Activated CD4-positive, alpha-beta T cell treated with anti-CD3 and anti-CD28 coated beads for 24 hours (primary cell): Measurements from ENCODE around the gene RCSD1.

Source experiments
- DNase-seq, 2 donors: peaks; one replicate each; pipeline ENCODE4 v3.0.0-alpha.2; 2020; ENCODE audit warnings: low read depth in 2 of 2

Gene RCSD1

DNA sequence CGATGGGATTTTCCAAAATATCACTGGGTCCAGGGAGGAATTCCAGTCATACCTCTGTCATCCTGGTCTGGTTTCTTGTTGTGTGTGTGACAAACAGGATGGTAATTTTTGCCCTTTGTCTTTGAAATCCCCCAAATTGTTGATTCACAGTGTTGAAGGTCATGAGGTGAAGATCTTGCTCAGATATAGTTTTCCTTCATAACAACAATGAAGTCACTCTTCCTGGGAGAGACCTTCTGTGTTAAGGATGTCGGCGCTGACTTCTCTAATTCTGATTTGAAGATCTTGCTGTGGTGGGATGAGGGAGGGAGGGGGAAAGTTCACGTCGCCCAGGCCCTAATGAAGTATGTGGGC, 59.5 kb downstream of the RCSD1 start:
- DNase-seq: no peak

- DNase-seq: no peak
Observed at GRCh38 chr1:167690053-167690452, 60.0 kb downstream of the RCSD1 start.

DNA sequence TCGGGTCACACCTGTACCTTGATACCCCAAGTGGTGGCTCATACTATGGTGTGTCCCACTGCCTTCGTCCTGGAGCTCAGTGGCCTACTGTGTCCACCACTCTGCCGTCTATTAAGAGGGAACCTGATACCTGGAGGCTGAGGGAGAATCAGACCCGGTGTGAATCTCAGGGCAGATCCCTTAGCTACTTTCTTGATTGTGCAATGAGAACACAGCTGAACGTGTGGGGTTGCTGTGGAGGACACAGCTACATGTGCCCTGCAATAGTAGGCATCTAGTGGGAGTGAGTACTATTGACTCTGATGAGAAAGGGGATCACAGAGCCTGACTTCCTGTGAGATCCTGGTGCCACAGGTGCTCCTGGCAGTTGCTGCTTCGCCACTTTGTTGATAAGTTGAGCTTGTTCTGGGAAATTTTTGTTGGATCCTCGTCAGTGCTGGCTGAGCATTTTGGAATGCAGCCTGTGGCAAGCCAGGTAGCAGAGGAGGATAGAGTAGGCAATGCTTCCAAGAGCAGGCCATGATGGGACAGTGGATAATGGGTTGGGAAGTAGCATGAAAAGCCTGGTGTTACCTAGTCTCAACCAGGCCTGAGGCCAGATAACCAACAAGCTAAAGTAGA, 63.5 kb downstream of the RCSD1 start:
- DNase-seq: no peak

- no peak for DNase-seq
Observed at GRCh38 chr1:167694691-167695090, 64.7 kb downstream of the RCSD1 start.

DNA sequence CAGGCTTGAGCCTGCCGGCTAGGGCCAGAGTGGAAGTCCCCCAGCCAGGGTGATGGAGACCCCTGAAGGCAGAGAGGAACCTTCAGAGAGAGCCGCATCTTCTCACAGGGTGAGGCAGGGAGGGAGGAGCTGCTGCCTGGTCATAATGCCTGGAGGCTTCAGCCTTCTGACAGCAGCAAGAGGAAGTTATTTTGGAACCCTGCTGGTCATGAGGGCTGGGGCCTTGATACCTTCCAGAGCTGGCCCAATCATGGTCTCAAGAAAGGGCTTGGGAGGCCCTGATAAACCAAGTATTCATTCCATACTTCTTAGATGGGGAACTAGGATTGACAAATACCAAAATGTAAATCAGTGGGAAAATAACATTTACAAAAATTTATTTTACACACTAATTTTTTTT, 65.1 kb downstream of the RCSD1 start:
- no peak for DNase-seq

- DNase-seq: no peak
Observed at GRCh38 chr1:167695756-167696561, 65.9 kb downstream of the RCSD1 start.

DNA sequence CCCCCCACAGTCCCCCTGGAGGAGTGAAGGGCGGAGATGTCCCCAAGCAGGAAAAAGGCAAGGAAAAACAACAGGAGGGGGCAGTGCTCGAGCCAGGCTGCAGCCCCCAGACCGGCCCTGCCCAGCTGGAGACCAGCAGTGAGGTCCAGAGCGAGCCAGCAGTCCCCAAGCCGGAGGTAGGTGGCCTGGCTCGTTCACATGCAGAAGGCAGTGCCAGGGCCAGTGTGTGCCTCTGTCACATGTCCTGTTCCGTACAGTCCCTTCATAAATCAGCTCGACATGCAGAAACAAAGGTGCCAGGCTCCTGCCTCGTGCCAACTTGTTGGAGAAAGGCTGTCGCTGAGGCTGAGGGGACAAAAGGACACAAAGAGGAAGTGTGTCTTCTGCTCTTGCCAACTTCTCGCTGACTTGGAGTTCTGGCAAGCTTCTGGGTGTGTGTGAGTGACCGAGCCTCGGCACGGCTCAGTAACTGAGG, 67.7 kb downstream of the RCSD1 start:
- no peak for DNase-seq

- DNase-seq: no peak
Observed at GRCh38 chr1:167698313-167698712, 68.3 kb downstream of the RCSD1 start.

- DNase-seq: no peak
Observed at GRCh38 chr1:167701510-167701909, 71.5 kb downstream of the RCSD1 start.

DNA sequence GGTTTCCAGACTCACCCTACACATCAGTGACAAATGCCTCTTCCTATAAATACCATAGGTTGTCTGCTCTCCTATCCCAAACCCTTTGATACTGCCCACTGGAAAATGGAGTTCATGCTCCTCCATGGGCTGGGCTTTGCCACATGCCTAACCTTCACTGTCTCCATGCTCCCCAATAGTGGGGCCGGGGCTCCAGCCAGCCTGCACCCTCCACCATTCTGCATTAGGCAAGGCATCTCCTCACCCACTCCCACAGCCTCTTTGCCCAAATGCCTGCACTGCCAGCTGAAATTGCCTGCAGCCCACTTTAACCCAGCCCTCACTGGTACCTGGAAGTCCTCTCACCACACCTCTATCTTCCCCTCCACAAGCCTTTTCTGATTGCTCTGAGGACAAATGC, 73.5 kb downstream of the RCSD1 start:
- DNase-seq: no peak

DNA sequence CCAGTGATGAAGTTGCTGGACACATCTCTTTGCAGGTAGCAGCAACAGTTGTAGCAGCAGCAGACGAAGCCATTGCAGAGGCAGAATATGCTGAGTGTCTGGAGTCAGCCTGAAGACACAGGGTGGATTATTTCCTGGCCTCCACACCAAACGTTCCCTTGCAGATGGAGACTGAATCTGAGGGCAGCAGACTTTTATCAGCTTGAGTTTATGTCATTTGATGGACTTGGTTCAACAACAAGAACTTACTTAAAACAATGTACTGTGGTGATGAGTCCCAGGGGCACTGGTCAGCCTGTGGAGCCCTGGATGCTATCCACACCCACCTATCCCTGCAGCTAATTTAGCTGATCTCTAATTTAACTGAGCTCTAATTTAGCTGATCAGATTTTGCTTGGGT, 74.7 kb downstream of the RCSD1 start:
- no peak for DNase-seq

DNA sequence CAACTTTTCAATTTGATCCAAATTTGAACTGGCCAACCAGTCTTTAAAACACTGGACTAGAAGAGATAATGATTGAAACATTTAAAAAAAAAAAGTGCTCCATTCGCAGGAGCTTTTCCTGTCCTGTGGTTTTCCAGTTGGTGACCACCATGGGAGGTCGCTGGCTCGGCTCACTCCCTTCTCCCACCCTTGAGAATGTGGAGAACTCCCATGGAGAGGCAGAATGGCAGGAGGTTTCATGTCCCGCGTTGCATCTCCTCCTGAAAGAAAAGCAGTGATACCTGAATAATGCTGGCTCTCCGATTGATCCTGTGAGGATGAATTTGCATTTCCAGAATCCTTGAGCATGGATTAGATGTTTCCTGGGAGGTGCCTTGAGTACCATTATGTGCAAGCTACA, 75.2 kb downstream of the RCSD1 start:
- DNase-seq: no peak

GRCh38 chr1:167706363-167706762, 76.3 kb downstream of the RCSD1 start:
- DNase-seq: no peak

GRCh38 chr1:167706931-167707877, 77.2 kb downstream of the RCSD1 start:
- no peak for DNase-seq

DNA sequence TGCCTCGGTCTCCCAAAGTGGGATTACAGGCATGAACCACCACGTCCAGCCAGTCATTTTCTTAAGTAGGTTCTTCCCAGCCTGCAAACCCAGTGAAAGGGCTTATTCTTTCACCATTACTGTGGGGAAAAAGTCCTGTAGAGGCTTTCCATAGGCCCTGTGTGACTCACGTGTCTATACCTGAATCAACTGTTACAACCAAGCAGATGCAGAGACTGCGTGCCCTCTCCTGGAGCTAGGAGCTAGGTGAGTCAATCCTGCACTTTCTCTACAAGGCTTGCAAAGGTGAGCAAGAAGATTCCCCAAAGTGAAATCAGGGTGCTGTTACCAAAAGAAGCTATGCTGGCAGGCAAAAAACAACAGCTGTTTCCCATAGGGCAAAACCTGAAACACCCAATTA, 77.9 kb downstream of the RCSD1 start:
- no peak for DNase-seq

- DNase-seq: no peak
Observed at GRCh38 chr1:167708940-167709389, 78.9 kb downstream of the RCSD1 start.

DNA sequence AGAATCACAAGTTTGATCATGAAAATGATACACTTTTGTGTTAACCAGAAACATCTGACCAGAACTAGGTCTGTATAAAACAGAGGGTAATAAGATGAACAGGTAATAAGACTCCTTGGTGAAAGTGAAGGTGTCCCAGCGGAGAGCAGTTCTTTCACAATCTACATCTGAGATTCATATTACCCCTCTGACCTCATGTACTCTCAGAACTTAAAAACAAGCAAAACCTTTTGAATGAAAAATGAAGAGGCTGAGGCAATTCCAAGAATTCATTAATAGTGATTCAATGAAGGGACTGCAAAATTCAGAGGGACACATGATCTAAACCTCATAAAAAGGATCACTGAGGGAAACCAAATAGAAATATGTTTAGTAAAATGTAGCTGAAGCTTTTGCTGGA, 80.8 kb downstream of the RCSD1 start:
- no peak for DNase-seq

DNA sequence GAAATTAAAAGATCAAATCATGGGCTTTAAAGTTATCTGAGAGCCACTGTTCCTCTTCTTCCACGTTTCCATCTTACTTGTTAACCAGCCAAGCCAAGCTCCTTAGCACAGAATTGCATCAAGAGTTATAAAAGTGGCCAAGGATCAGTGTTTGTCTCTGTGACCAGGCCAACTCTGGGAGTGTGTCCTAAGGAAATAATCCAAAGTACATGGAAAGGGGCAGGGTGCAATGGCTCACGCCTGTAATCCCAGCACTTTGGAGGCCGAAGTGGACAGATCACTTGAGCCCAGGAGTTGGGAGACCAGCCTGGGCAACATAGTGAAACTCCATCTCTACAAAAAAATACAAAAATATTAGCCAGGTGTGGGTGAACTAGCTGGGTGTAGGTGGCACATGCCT, 81.8 kb downstream of the RCSD1 start:
- DNase-seq: no peak

DNA sequence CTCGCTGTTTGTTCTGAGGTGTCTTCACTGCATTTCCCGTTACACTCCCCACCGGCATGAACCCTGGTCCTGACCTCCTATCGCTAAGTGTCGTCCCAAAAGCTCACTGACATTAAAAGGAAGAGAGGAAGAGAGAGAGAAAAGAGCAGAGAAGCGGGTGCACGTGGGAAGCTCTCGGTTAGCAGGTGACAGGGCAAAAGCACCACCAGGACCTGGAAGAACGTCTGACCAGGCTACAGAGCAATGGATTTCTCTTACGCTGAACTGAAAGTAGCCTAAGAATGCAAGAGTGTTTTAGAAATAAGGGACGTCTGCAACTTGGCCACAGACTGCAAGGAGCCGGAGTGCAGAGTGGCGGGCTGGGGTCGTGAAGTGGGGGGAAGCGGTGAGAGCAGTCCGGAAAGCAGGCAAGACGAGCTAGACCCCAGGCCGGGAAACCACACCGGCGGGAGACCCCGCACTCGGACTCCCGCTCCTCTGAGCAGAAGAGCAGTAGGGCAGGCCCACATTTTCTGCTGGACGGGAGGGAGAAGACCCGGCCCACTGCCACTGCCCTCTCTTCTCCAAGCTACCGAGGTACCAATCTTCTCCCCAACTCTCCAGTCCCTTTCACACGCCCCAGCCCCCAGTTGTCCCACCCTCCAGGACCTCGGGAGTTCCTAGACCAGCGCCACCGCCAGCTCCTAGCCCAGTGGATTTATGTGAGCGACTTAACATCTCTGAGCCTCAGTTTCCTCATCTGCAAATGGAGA, 83.5 kb downstream of the RCSD1 start:
- no peak for DNase-seq

GRCh38 chr1:167714098-167714438, 84.0 kb downstream of the RCSD1 start:
- DNase-seq: peak; percentile 66 to 67

GRCh38 chr1:167714439-167715156, 84.6 kb downstream of the RCSD1 start:
- DNase-seq: peak; percentile 89 to 94
